ENCODE results near the gene CKS1B.
A peak's percentile ranks its signal among the peaks of the same experiment; 100 is the strongest.

The CKS1B gene

DNA sequence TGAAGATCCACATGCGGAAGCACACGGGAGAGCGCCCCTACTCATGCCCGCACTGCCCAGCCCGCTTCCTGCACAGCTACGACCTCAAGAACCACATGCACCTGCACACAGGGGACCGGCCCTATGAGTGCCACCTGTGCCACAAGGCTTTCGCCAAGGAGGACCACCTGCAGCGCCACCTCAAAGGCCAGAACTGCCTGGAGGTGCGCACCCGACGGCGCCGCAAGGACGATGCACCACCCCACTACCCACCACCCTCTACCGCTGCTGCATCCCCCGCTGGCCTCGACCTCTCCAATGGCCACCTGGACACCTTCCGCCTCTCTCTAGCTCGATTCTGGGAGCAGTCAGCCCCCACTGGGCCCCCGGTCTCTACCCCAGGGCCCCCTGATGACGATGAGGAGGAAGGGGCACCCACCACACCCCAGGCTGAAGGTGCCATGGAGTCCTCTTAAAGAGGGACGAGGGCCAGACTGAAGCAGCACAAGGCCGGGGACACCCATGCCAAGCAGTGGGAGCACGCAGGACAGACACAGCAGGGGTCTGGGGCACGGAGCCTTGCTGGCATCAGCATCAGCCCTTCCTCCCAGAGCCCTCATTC is 41.9 kb downstream of the CKS1B start:
- no peak for TF ChIP-seq TEAD4 (IDR thresholded peaks at IDR 0.05)
- TF ChIP-seq, protein P1, sequence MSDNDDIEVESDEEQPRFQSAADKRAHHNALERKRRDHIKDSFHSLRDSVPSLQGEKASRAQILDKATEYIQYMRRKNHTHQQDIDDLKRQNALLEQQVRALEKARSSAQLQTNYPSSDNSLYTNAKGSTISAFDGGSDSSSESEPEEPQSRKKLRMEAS (IDR thresholded peaks at IDR 0.05): no peak

DNA sequence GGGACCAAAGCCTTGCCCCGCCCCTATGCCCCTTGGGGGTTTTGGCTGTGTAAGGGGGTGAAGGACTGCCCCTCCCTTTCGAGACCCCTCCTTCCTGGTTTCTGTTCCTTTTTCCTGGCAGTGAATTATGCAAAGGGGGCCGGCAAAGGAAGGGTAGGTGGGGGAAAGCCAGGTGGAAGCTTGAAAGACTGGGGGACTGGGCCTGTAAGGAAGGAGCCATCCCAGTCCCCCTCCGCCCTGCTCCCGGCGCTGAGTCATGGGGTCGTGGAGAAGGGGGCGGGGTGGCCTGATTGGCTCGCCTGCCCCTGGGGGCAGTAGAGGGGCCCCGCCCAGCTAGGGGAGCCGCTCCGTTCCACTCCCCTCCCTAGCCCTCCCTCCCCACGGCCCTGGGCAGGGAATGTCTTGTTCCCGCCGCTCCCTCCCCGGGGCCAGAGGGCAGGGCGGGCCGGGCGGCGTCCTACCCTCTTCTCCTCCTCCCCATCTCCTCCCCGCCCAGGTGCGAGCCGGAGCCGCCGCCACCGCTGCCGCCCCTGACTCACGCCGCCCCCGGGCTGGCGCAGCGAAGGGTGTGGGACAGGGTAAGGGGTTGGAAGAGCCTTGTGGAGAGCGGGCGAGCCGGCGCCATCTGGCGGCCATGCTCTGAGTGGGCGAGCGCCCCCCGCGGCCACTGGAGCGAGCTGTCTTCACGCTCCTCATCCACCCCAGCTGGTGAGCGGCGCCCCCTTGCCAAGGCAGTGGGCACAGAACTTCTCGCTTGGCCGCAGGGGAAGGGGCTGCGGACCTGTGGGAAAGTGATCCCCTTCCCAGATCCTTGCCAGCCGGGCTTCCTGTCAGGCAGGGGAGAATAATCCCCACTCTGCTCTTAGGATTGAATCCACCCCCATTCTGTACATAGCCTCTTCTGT is 42.8 kb downstream of the CKS1B start:
- TF ChIP-seq CEBPB (IDR thresholded peaks at IDR 0.05): no peak
- TF ChIP-seq EP300 (IDR thresholded peaks at IDR 0.05; ENCODE audit: borderline replicate concordance): peak; percentile 33; the same call in 1 of the 2 replicates
- no peak for TF ChIP-seq CREB1 (IDR thresholded peaks at IDR 0.05; ENCODE audit: low read depth)
- TF ChIP-seq ZBTB7A (IDR thresholded peaks at IDR 0.05; ENCODE audit: low read depth): peak; percentile 99
- peak; percentile 73; the same call in 1 of the 2 replicates for TF ChIP-seq TCF12 (IDR thresholded peaks at IDR 0.05; ENCODE audit: low read depth)
- TF ChIP-seq, protein P2, sequence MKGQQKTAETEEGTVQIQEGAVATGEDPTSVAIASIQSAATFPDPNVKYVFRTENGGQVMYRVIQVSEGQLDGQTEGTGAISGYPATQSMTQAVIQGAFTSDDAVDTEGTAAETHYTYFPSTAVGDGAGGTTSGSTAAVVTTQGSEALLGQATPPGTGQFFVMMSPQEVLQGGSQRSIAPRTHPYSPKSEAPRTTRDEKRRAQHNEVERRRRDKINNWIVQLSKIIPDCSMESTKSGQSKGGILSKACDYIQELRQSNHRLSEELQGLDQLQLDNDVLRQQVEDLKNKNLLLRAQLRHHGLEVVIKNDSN (IDR thresholded peaks at IDR 0.05): peak; percentile 29; the same call in 1 of the 2 replicates
- TF ChIP-seq, protein P1 (IDR thresholded peaks at IDR 0.05): peak; percentile 67; the same call in 1 of the 2 replicates
- TF ChIP-seq FOXM1 (IDR thresholded peaks at IDR 0.05; ENCODE audit: borderline replicate concordance, low read depth): no peak
- peak; percentile 29 for TF ChIP-seq TEAD4 (IDR thresholded peaks at IDR 0.05)
- TF ChIP-seq TAF1 (IDR thresholded peaks at IDR 0.05; ENCODE audit: low read depth): no peak
- TF ChIP-seq YY1 (IDR thresholded peaks at IDR 0.05; ENCODE audit: low read depth): peak; percentile 78
- TF ChIP-seq EGR1 (IDR thresholded peaks at IDR 0.05): peak; percentile 85
- TF ChIP-seq, protein P3, sequence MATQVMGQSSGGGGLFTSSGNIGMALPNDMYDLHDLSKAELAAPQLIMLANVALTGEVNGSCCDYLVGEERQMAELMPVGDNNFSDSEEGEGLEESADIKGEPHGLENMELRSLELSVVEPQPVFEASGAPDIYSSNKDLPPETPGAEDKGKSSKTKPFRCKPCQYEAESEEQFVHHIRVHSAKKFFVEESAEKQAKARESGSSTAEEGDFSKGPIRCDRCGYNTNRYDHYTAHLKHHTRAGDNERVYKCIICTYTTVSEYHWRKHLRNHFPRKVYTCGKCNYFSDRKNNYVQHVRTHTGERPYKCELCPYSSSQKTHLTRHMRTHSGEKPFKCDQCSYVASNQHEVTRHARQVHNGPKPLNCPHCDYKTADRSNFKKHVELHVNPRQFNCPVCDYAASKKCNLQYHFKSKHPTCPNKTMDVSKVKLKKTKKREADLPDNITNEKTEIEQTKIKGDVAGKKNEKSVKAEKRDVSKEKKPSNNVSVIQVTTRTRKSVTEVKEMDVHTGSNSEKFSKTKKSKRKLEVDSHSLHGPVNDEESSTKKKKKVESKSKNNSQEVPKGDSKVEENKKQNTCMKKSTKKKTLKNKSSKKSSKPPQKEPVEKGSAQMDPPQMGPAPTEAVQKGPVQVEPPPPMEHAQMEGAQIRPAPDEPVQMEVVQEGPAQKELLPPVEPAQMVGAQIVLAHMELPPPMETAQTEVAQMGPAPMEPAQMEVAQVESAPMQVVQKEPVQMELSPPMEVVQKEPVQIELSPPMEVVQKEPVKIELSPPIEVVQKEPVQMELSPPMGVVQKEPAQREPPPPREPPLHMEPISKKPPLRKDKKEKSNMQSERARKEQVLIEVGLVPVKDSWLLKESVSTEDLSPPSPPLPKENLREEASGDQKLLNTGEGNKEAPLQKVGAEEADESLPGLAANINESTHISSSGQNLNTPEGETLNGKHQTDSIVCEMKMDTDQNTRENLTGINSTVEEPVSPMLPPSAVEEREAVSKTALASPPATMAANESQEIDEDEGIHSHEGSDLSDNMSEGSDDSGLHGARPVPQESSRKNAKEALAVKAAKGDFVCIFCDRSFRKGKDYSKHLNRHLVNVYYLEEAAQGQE (IDR thresholded peaks at IDR 0.05; ENCODE audit: low read depth): no peak
- TF ChIP-seq NFIC (IDR thresholded peaks at IDR 0.05): no peak
- TF ChIP-seq RAD21 (IDR thresholded peaks at IDR 0.05; ENCODE audit: low read depth): peak; percentile 73

DNA sequence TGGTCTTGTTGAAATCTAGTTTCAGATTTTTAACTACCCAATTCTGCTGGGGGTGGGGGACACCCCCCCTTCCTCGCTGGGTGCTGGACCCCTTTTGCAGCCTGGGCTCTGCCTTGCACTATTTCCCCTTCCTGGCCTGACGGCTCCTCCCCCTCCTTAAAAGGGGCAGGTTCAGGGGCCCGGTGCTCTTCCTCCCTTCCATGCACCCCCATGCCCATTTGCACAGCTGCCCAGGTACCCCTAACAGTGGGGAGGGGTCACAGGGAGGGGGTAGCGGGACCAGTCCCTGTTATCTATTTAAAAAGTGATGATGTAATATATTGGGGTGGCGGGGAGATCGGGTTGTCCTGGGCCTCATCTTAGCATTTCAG is 43.5 kb downstream of the CKS1B start:
- TF ChIP-seq FOXM1 (IDR thresholded peaks at IDR 0.05; ENCODE audit: borderline replicate concordance, low read depth) (no peak), EGR1 (IDR thresholded peaks at IDR 0.05) (no peak), CREB1 (IDR thresholded peaks at IDR 0.05; ENCODE audit: low read depth) (no peak), RAD21 (IDR thresholded peaks at IDR 0.05; ENCODE audit: low read depth) (no peak), NFIC (IDR thresholded peaks at IDR 0.05) (no peak), YY1 (IDR thresholded peaks at IDR 0.05; ENCODE audit: low read depth) (no peak), TCF12 (IDR thresholded peaks at IDR 0.05; ENCODE audit: low read depth) (no peak)
- TF ChIP-seq, protein P2 (IDR thresholded peaks at IDR 0.05): no peak
- TF ChIP-seq, protein P3 (IDR thresholded peaks at IDR 0.05; ENCODE audit: low read depth): no peak
- TF ChIP-seq, protein P1 (IDR thresholded peaks at IDR 0.05): no peak

DNA sequence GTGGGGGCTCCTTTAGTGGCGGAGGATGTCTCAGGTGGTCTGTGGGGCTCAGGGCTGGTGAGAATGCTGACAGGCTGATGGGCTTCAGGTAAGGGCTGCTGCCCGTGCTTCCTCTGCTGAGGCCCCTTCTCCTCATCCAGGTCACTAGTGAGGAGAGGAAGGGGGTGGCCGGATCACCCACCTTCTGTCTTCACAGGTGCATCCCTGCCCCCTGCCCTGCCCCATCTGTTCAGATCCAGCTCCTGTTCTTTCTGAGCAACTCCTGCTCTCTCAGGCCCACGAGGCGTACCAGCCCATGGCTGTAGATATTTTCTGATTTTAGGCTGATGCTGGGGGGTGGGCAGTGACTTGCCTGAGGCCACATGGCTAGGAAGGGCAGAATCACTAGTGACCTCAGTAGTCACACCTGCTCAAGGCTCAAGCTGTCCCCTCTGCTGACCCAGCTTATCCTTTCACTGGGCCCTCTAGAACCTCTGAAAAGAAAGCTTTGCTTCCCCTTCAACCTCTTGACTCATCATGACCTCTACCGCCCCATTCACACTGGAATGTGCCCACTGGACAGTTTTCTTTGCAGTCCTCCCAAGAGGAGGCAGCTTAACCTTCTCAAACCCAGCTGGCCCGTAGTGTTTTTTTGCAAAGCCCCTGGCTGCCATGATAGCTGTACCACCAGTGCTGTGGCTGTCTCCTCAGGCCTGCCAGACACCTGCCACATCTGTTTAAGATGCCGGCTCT is 44.3 kb downstream of the CKS1B start:
- no peak for TF ChIP-seq TEAD4 (IDR thresholded peaks at IDR 0.05)
- TF ChIP-seq RAD21 (IDR thresholded peaks at IDR 0.05; ENCODE audit: low read depth): no peak
